K562 (cell line): ENCODE measurements around the gene EPYC. TPM values are rescaled to one million over a fixed set of nuclear protein-coding genes. Genes with fewer than 3 reads are reported as not detected.

Experiments used
- ATAC-seq: fragments of 200-7000 bp; cut with Tn5 transposase; 3 replicates; pipeline ENCODE4 v1.9.1; 2020; ENCODE audit warnings: moderate library complexity
- BruUV-seq: library from RNA; stranded (reverse); fragments of 400-500 nt; replicated peaks from 2 replicates; lab custom pipeline; 2021; lab: Mats Ljungman, UMichigan
- CTCF ChIA-PET: fragments of 300-600 bp; formaldehyde crosslinking; extraction: SDS; loops from one replicate; lab custom pipeline; 2021; ENCODE audit warnings: low intra/inter-chr PET ratio; lab: Yijun Ruan, JAX
- POLR2A ChIA-PET: fragments of 300-600, 350-650 bp; sonication (Branson Sonifier 250); formaldehyde crosslinking; extraction: SDS; loops from one replicate; lab custom pipeline; 2021; ENCODE audit warnings: antibody characterized with exemption, inconsistent platforms; lab: Yijun Ruan, JAX
- DNase-seq, 4 experiments: peaks; one replicate each; pipeline versions ENCODE4 v3.0.0 to v3.0.0-alpha.2; 2011 to 2018; ENCODE audit warnings: low spot score in 3 of 4, mixed read lengths in 3 of 4; ENCODE audit errors: extremely low read depth in 1 of 4
- FAIRE-seq: peaks from 2 replicates; lab custom pipeline; 2011; peaks lifted over from hg19 to GRCh38; lab: Jason Lieb, UNC
- H2AFZ ChIP-seq: 2 replicates; pipeline ENCODE4 v1.6.0; 2011; ENCODE audit warnings: low read depth, low read length, control low read depth, inconsistent platforms
- H3K27ac ChIP-seq: fragments of 200-600 bp; 3 replicates; pipeline ENCODE4 v1.8.0; 2011; ENCODE audit warnings: low read depth, mild to moderate bottlenecking, control low read depth, inconsistent platforms, low read length, moderate library complexity, mixed read lengths; ENCODE audit errors: extremely low read depth
- H3K27me3 ChIP-seq, 2 experiments: fragments of 300-600 bp in 1 of 2; 2 replicates in 1 of 2; 3 replicates in 1 of 2; pipeline versions ENCODE4 v1.6.0 to v1.8.0; 2011; ENCODE audit warnings: inconsistent platforms in 2 of 2, low read length in 2 of 2, mild to moderate bottlenecking in 1 of 2, mixed read lengths in 1 of 2, moderate library complexity in 1 of 2; ENCODE audit not compliant: control insufficient read depth in 2 of 2, insufficient read depth in 2 of 2
- H3K36me3 ChIP-seq: fragments of 300-600 bp; 3 replicates; pipeline ENCODE4 v1.8.0; 2011; ENCODE audit warnings: mild to moderate bottlenecking, low read length, inconsistent platforms; ENCODE audit not compliant: control insufficient read depth, insufficient read depth
- H3K4me1 ChIP-seq, 2 experiments: fragments of 200-600 bp in 1 of 2; replicated peaks in 1 of 2; 2 replicates in 1 of 2; 3 replicates in 1 of 2; pipeline versions ENCODE4 v1.5.1 to v1.8.0; 2011; ENCODE audit warnings: inconsistent platforms in 2 of 2, low read length in 2 of 2, mild to moderate bottlenecking in 1 of 2, mixed read lengths in 1 of 2, moderate library complexity in 1 of 2; ENCODE audit not compliant: control insufficient read depth in 2 of 2, insufficient read depth in 2 of 2
- H3K4me2 ChIP-seq: 2 replicates; pipeline ENCODE4 v1.6.1; 2011; ENCODE audit warnings: low read length, control low read depth, inconsistent platforms, mixed read lengths; ENCODE audit not compliant: insufficient read depth
- H3K4me3 ChIP-seq: fragments of 200-600 bp; sonication (generic), shearing (Covaris generic); 2 replicates; pipeline ENCODE4 v1.5.1; 2016; ENCODE audit warnings: control low read depth, inconsistent platforms
- H3K79me2 ChIP-seq: fragments of 200-600 bp; 3 replicates; pipeline ENCODE4 v1.8.0; 2011; ENCODE audit warnings: low read length, inconsistent platforms; ENCODE audit not compliant: control insufficient read depth, insufficient read depth
- H3K9ac ChIP-seq, 2 experiments: 2 replicates each; pipeline versions ENCODE4 v1.6.0 to v1.6.1; 2011; ENCODE audit warnings: low read depth in 2 of 2, low read length in 2 of 2, control low read depth in 1 of 2, inconsistent platforms in 1 of 2, mild to moderate bottlenecking in 1 of 2, mixed read lengths in 1 of 2; ENCODE audit not compliant: insufficient read depth in 1 of 2
- H3K9me1 ChIP-seq: one replicate; pipeline ENCODE4 v1.6.0; 2011; ENCODE audit warnings: inconsistent platforms, mild to moderate bottlenecking, low read length, moderate library complexity; ENCODE audit not compliant: control insufficient read depth, insufficient read depth
- H3K9me3 ChIP-seq: replicated peaks from 2 replicates; pipeline ENCODE4 v1.5.1; 2011; ENCODE audit warnings: low read depth, low read length, inconsistent platforms; ENCODE audit not compliant: control insufficient read depth, insufficient read depth
- H4K20me1 ChIP-seq: replicated peaks from 2 replicates; pipeline ENCODE4 v1.6.1; 2011; ENCODE audit warnings: low read length, inconsistent platforms, mixed read lengths; ENCODE audit not compliant: control insufficient read depth, insufficient read depth
- FOXJ2 ChIP-seq: fragments of 200-800 bp; sonication (Bioruptor generic); IDR thresholded peaks from 2 replicates; pipeline ENCODE4 v1.6.1; 2016; ENCODE audit warnings: missing genetic modification characterization, missing compliant biosample characterization
- MEF2D ChIP-seq: conservative IDR thresholded peaks from 2 replicates; pipeline ENCODE4 v1.6.1; 2016; ENCODE audit warnings: low read depth, missing genetic modification characterization, missing compliant biosample characterization
- NFATC3 ChIP-seq: fragments of 450-650 bp; IDR thresholded peaks from 2 replicates; pipeline ENCODE4 v1.6.1; 2017; ENCODE audit warnings: mild to moderate bottlenecking
- NR1H2 ChIP-seq: sonication (generic); formaldehyde crosslinking; IDR thresholded peaks from 2 replicates; pipeline ENCODE4 v1.4.0; 2020; ENCODE audit warnings: mild to moderate bottlenecking, missing genetic modification reagents
- NR2C1 ChIP-seq, 2 experiments: fragments of 450-650 bp; IDR thresholded peaks; 2 replicates each; pipeline ENCODE4 v1.6.1; 2017; ENCODE audit warnings: mild to moderate bottlenecking in 2 of 2, antibody characterized with exemption in 1 of 2, inconsistent platforms in 1 of 2, missing compliant biosample characterization in 1 of 2, missing genetic modification characterization in 1 of 2
- NR3C1 ChIP-seq: sonication (generic); formaldehyde crosslinking; IDR thresholded peaks from 2 replicates; pipeline ENCODE4 v1.8.1; 2022; ENCODE audit warnings: missing genetic modification reagents
- PCBP2 ChIP-seq: fragments of 200-400 bp; formaldehyde crosslinking; IDR thresholded peaks from 2 replicates; pipeline ENCODE4 v1.6.1; 2018; ENCODE audit warnings: low read length, low read depth, mild to moderate bottlenecking, moderate library complexity; ENCODE audit not compliant: poor library complexity, severe bottlenecking
- U2AF1 ChIP-seq: fragments of 200-400 bp; formaldehyde crosslinking; optimal IDR thresholded peaks from 2 replicates; pipeline ENCODE3; 2017; ENCODE audit warnings: mild to moderate bottlenecking, low read depth, low read length, moderate library complexity
- ZKSCAN1 ChIP-seq: fragments of 150-350 bp; IDR thresholded peaks from 2 replicates; pipeline ENCODE4 v1.6.1; 2016; ENCODE audit warnings: low read depth, low read length
- WGBS: fragments of 100-300 bp; shearing (Covaris generic); methylation state at CpG from one replicate; pipeline ENCODE4 v1.1.6; 2016; ENCODE audit warnings: low coverage, mixed read lengths; ENCODE audit not compliant: insufficient coverage; ENCODE audit errors: missing lambda C conversion rate; 5-methylcytosine and 5-hydroxymethylcytosine counted together
- in situ Hi-C: fragments of 300-500 bp; cut with MboI; formaldehyde crosslinking; loops from 4 replicates; pipeline ENCODE4 v1.15.0; 2018; ENCODE audit warnings: inconsistent platforms, mixed read lengths
- intact Hi-C: fragments of 100-400 bp; cut with micrococcal nuclease; formaldehyde crosslinking; loops from 2 replicates; pipeline ENCODE4 v1.14.2; 2022
- polyA plus RNA-seq, 8 experiments: library from polyadenylated mRNA; depleted of rRNA in 4 of 8; stranded (reverse) in 5 of 8; unstranded in 3 of 8; fragments of >200 nt; fragmentation: Nextera tagmentation in 2 of 8; fragmentation: Illumina TruSeq in 1 of 8; extraction: Ambion mirVana in 2 of 8; extraction: Trizol in 1 of 8; gene quantifications; 2 replicates each; pipeline versions ENCODE4 v1.2.1 to v1.2.3, GENCODE V29; 2011 to 2014; ENCODE audit warnings: inconsistent platforms in 1 of 8, missing spikeins in 1 of 8
- total RNA-seq, 7 experiments: library from RNA; depleted of rRNA in 6 of 7; stranded (reverse); fragments of >200 nt in 6 of 7; fragmentation: Illumina TruSeq in 2 of 7; extraction: Trizol in 2 of 7; gene quantifications; 2 replicates each; pipeline versions ENCODE4 v1.2.1 to v1.2.3, GENCODE V29; 2011 to 2021; ENCODE audit warnings: low replicate concordance in 1 of 7
- TF ChIP-seq, protein P1 (sequence below): fragments of 450-650 bp; IDR thresholded peaks from 2 replicates; pipeline ENCODE4 v1.6.1; 2016; ENCODE audit warnings: missing biosample characterization, missing genetic modification characterization
- TF ChIP-seq, protein P2 (sequence below), 2 experiments: fragments of 450-650 bp; IDR thresholded peaks; 2 replicates each; pipeline ENCODE4 v1.6.1; 2016

Gene EPYC
- total and polyA plus RNA-seq, 9 of the 15 experiments (the other 6 are each of a cell fraction or from before 2014, with no cell fraction given), result not detected

DNA sequence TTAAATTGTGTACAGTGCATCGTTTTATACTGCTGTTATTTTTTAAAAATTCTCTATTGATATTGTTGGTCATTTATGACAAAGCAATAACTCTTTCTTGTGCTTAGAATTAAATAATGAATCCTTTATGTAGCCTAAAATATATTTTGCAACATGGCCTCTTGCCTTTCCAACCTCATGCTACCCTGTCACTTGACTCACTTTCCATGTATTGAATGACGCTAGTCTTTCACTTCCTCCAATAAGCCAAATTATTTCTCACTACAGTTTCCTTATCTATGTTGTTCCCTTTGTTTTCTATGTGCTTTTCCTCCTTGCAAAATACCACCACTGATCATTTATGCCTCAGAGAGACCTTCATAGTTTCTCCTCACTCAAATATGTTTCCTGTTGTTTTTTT lies 16.3 kb upstream of the EPYC start:
- no peaks in the 10 kb centered on the region for H3K36me3 ChIP-seq
- FAIRE-seq (no peak), DNase-seq (no peak), ATAC-seq (no peak)
- no peak overlapping the region for H3K4me3 ChIP-seq
- H3K27me3 ChIP-seq, result no peaks in the 10 kb centered on the region
- H3K9me3 ChIP-seq, result no peaks in the 10 kb centered on the region
- no peaks in the 10 kb centered on the region for H4K20me1 ChIP-seq
- no TSS peak for BruUV-seq
- no peaks in the 10 kb centered on the region for H3K79me2 ChIP-seq
- ChIA-PET POLR2A (no interaction called here), CTCF (no interaction called here)
- no peaks in the 10 kb centered on the region for H3K4me1 ChIP-seq
- H3K9ac ChIP-seq, result no peak overlapping the region
- WGBS, result 0% methylated on average over 2 of the region's 2 CpGs
- intact Hi-C loops (no loop called here), in situ Hi-C loops (no loop called here)
- TF ChIP-seq FOXJ2 (tag) (no peak), NFATC3 (no peak), NR2C1 (IDR thresholded peaks at IDR 0.05) (no peak), NR2C1 (tag; IDR thresholded peaks at IDR 0.05) (no peak), NR3C1 (CRISPR knock-in tag) (no peak), PCBP2 (no peak), U2AF1 (no peak), MEF2D (tag) (no peak), ZKSCAN1 (no peak), NR1H2 (CRISPR knock-in tag) (no peak)
- TF ChIP-seq, protein P1, sequence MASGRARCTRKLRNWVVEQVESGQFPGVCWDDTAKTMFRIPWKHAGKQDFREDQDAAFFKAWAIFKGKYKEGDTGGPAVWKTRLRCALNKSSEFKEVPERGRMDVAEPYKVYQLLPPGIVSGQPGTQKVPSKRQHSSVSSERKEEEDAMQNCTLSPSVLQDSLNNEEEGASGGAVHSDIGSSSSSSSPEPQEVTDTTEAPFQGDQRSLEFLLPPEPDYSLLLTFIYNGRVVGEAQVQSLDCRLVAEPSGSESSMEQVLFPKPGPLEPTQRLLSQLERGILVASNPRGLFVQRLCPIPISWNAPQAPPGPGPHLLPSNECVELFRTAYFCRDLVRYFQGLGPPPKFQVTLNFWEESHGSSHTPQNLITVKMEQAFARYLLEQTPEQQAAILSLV, result no peak
- TF ChIP-seq, protein P2, sequence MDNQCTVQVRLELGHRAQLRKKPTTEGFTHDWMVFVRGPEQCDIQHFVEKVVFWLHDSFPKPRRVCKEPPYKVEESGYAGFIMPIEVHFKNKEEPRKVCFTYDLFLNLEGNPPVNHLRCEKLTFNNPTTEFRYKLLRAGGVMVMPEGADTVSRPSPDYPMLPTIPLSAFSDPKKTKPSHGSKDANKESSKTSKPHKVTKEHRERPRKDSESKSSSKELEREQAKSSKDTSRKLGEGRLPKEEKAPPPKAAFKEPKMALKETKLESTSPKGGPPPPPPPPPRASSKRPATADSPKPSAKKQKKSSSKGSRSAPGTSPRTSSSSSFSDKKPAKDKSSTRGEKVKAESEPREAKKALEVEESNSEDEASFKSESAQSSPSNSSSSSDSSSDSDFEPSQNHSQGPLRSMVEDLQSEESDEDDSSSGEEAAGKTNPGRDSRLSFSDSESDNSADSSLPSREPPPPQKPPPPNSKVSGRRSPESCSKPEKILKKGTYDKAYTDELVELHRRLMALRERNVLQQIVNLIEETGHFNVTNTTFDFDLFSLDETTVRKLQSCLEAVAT (IDR thresholded peaks at IDR 0.05), result no peak
- no peak overlapping the region for H3K27ac ChIP-seq
- no peaks in the 10 kb centered on the region for H3K9me1 ChIP-seq
- H2AFZ ChIP-seq, result no peak overlapping the region
- no peak overlapping the region for H3K4me2 ChIP-seq
